Measurements from ENCODE around the gene SHOX.
"Not testable (repeated sequence)": the region's sequence is repeated elsewhere in the genome, so short reads cannot be mapped to it uniquely, and the experiment has no call there.

Gene SHOX

DNA sequence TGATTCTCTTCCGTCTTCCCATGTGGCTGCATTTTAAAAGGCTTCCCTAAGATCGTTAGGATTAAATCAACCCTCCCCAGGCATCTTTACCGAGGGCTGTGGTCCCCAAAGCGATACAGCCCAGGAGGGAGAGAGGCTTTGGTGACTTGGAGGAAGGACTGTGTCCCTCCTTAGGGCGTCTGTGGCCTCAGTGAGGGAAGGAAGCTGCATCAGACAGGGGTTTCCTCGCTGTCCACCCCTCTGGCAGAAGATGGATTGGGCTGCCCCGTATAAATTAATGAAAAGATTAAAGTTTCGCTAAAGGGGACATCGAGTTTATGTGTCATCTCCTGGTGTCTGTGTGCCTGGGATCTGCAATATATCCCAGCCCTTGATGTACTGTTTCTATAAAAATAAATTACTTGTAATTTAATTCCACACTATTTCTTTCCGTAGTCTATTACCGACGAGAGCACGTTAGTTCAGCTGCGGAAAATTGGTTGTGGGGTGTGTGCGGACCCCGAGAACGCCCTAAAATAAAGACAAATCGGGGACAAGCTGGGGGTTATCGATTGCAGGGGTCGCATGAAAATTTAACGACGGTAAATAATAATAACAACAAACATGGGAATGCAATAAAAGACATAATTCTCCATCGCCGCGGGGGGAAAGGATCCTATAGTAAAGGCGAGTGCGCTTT, 6.5 kb downstream of the SHOX start:
- DNase-seq = no peak

DNA sequence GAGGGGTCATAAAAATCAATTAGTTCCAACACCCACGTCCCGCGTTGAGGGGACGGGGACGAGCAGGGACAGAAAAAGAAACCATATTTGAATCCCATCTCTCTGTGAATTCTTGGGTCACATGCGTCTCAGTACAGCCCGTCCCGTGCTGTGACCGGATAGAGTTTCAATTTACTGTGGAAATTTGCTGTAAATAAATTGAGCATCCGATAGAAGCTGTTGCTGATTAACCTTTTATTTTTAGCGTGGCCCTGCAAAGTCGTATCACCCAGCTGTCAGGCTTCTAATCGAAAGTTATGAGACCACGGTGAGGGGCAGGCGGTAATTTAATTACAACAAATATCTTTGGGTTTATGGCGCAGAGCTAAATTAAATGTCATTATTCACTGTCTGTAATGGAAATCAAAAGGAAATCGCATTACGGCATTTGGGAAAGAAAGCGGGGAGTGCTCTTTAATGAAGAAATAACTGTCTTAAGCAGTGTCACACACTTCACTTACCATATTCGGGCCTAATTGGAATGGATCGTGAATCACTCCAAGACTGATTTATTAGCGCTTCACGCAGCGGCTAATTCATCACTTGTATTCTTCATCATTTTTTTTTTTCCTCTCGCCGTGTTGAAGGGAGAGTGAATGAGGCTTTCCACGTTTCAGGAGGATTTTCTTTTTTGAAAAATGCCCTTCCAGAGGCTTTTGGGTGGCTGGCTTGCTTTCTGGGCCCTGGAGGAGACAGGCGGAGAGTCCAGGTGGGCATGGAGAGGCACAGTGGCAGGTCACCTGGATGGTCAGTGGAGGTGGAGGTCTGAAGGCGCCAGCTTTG, 7.3 kb downstream of the SHOX start:
- no peak for DNase-seq

DNA sequence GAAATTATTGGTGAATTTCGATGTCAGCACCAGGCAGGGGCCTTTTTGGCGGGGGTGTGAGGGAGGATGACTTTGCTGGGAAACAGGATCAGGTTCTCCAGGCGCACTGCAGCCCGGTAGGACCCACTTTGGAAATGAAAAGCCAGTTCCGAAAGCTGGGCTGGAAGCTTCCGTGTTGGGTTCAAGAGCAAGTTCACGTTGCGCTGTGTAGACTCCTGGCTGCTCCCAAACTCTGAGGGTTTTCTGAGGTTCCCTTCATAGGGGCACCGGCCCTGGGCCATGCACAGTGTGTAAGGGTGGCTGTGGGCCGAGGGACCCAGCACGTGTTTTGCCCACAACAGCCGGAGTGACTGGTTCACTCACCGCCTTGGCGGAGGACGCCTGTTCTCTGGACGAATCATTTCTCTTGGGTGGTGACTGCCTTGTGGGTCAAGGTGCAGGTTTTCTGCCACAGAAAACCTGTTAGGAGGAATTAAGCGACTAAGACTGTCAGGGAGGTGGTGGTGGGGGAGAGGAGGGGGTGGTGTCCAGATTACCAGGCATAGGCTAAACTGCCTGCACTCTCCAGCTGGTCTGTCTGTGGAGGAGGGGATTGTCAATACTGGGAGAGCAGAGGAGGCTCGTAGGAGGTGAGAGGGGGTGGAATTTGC, 8.0 kb downstream of the SHOX start:
- no peak for DNase-seq

DNA sequence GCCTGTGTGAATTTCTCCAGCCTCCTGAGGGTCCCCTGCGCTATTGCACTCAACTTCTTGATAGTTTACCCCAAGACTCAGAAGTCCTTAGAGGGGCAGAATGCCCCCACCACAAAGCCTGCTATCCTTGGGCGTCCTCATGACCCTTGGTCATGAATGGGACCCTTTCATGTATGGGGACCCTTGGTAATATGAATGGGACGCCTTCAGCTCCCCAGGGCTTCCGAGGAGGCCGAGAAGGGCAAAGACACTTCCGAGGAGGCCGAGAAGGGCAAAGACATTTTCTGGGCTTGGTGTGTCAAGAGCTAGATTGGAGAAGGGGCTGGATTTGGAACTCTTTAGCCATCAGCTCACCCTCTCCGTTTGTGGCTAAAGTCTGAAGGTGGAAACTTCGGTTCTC, 8.6 kb downstream of the SHOX start:
- DNase-seq = no peak

DNA sequence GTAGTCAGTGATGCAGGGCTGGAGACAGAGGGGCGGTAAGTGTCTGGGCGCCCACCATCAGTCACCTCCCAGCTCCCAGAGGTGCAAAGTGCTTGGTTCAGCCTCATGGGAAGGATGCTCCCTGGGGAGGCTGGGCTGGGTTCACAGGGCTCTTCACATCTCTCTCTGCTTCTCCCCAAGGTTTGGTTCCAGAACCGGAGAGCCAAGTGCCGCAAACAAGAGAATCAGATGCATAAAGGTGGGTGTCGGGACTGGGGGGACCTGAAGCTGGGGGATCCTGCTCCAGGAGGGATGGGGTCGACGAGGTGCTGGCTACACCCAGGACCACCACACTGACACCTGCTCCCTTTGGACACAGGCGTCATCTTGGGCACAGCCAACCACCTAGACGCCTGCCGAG, 10.1 kb downstream of the SHOX start:
- no peak for DNase-seq

DNA sequence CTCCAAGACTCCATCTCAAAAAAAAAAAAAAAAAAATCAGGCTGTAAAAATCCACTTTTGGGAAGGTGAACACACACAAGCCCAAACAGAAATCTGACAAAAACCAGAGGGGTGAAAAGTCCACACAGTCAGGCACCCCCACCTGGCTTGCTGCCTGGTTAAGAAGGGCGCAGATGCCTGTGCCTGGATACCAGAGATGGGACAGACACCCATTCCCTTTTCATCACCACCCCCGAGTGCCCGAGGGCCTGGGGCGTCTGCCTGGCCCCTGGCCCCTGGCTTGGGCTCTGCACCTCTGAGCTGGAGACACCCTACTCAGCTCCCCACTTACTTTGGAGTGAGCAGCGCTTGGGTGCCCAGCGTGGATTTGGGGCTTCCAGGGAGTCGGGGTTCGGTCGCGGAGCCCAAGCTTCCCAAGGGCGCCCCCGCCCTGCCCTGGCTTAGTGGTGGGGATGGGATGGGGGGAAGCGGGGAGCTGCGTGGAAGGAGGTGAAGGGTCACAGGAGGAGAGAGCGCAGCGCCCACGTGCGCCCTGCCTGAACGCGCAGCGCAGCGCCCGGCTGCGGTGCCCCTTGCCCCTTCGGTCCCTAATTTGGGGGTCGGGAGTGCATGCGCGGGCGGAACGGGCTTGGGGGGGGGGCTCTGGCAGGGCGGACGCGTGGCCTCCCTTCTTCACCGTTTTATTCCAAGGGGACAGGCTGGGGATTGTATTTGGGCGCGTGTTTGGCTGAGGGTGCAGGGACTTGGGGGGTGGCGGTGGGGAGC, 11.3 kb downstream of the SHOX start:
- DNase-seq = no peak

DNA sequence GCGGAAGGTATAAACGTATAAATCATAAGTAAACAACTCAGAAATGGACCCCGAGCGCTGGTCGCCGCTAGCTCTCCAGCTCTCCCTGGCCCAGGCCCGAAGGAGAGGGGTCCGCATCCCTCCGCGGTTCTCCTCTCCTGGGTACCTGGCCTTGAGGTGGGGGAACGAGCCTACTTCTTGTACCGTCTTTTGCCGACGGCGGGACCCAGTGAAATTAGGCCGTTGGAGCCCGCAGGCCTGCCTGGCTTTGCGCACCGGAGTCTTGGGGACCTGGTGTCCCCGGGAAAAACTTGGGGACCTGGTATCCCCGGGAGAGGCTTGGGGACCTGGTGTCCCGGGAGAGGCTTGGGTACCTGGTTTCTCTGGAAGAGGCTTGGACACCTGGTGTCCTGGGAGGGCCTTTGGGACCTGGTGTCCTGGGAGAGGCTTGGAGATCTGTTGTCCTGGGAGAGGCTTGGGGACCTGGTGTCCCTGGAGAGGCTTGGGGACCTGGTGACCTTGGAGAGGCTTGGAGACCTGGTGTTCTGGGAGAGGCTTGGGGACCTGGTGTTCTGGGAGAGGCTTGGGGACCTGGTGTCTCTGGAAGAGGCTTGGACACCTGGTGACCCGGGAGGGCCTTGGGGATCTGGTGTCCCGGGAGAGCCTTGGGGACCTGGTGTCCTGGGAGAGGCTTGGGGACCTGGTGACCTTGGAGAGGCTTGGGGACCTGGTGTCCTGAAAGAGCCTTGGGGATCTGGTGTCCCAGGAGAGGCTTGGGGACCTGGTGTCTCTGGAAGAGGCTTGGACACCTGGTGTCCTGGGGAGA, 12.0 kb downstream of the SHOX start:
- DNase-seq = no peak

DNA sequence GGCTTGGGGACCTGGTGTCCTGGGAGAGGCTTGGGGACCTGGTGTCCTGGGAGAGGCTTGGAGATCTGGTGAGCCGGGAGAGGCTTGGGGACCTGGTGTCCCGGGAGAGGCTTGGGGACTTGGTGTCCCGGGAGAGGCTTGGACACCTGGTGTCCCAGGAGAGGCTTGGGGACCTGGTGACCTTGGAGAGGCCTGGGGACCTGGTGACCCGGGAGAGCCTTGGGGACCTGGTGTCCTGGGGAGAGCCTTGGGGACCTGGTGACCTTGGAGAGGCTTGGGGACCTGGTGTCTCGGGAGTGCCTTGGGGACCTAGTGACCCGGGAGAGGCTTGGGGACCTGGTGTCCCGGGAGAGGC, 12.6 kb downstream of the SHOX start:
- no peak for DNase-seq

DNA sequence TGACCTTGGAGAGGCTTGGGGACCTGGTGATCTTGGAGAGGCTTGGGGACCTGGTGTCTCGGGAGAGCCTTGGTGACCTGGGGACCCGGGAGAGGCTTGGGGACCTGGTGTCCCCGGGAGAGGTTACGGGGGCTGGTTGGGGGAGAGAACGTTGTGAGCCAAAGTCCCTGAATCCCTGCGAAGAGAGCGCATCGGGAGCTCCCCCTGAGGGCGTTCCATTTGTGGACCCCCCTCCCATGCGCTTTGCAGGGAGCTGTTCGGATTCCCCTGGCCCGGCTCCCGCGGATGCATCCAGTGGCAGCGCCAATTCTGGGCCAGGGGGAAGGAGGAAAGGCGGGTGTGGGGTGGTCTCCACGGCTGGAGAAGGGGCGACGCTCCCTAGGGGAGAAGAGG, 13.3 kb downstream of the SHOX start:
- DNase-seq = no peak

DNA sequence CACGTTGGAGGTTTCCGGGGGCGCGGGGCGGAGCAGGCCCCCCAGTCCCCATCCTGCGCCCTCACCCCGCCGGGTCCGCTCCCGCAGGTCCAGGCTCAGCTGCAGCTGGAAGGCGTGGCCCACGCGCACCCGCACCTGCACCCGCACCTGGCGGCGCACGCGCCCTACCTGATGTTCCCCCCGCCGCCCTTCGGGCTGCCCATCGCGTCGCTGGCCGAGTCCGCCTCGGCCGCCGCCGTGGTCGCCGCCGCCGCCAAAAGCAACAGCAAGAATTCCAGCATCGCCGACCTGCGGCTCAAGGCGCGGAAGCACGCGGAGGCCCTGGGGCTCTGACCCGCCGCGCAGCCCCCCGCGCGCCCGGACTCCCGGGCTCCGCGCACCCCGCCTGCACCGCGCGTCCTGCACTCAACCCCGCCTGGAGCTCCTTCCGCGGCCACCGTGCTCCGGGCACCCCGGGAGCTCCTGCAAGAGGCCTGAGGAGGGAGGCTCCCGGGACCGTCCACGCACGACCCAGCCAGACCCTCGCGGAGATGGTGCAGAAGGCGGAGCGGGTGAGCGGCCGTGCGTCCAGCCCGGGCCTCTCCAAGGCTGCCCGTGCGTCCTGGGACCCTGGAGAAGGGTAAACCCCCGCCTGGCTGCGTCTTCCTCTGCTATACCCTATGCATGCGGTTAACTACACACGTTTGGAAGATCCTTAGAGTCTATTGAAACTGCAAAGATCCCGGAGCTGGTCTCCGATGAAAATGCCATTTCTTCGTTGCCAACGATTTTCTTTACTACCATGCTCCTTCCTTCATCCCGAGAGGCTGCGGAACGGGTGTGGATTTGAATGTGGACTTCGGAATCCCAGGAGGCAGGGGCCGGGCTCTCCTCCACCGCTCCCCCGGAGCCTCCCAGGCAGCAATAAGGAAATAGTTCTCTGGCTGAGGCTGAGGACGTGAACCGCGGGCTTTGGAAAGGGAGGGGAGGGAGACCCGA, 14.0 kb downstream of the SHOX start:
- DNase-seq = no peak

DNA sequence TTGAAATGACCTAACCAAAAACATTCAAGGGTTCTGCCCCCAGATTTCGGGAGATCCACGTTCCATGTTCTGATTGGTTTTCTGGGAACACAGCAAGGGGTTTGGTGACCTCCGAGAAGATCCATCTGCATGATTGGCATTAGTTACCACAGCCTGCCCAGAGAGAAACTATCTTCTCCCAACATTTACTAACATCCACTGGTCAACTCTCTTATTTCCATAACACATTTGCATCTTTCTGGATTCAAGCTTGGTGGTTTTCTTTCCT, 15.6 kb downstream of the SHOX start:
- no peak for DNase-seq

DNA sequence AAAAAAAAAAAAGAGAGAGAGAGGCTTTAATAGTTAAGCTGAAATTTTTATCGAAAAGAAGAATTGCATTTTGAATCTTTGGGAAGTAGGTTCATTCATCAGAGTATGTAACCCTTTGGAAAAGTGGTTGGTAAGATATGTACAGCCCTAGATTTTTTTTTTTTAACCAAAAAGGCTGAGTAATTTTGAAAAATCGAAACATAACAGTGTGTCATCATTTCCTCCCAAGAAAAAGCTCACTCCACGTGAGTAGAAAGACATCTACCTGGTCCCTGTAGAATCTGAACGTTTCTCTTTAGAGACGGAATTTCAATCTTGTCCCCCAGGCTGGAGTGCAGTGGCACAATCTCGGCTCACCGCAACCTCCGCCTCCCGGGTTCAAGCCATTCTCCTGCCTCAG, 16.2 kb downstream of the SHOX start:
- no peak for DNase-seq

DNA sequence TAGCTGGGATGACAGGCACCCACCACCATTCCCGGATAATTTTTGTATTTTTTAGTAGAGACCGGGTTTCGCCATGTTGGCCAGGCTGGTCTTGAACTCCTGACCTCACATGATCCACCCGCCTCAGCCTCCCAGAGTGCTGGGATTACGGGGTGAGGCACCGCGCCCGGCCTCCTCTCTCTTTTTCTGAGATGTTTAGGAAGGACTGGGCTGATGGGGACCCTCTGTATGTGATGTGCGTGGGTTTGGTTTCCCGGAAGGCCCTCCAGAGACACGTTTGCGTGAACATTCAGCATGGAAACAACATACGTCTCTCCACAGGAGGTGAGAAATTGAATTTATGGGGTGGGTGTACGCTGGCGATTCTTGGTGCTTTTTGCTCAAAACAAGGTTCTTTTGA, 18.6 kb downstream of the SHOX start:
- no peak for DNase-seq

DNA sequence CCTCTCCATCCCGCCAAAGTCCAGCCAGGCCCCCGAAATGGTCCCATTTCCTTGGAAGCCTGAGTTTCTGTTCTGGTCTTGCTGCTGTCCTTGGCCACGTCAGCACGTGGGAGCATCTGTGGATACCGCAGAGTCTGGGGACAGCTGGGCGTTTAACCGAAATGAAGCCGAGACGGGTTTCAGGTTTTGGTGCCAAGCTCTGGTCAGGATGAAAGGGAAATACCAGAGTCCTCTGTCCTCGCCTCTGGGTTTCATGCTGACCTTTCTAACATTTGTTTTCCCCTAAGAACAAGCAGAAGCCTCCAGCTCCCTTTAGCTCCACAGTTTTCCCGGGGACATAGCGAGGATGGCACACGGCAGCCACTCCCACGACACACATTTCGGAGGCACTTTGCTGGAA, 19.7 kb downstream of the SHOX start:
- no peak for DNase-seq

DNA sequence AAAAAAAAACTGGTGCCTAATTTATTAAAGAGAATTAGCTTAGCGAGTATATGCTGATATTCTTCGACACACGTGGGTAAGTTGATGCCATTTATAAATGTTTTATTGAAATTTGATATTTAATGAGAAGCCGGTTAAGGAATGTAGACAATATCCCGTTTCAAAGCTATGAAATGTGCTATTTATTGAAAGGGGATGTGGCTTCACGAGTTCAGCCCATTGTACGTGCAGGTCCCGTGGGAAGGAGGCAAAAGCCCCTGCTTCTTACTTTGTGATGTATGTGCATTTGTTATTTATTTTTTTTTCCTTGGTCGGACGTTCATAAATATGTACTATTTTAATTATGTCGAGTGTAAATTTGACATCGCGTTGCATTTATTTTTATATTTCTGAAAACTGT, 20.2 kb downstream of the SHOX start:
- DNase-seq = no peak

DNA sequence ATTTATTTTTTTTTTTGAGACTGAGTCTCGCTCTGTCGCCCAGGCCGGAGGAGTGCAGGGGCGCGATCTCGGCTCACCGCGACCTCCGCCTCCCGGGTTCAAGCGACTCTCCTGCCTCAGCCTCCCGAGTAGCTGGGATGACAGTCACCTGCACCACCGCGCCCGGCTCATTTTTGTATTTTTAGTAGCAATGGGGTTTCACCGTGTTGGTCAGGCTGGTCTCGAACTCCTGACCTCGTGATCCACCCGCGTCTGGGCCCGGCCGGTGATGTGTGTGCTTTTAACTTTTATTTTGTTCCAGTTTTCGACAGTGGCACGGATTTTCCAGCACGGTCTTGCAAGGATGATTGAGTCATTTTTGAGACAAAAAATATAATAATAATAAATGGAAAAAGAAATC, 21.3 kb downstream of the SHOX start:
- not testable (repeated sequence) for DNase-seq

DNA sequence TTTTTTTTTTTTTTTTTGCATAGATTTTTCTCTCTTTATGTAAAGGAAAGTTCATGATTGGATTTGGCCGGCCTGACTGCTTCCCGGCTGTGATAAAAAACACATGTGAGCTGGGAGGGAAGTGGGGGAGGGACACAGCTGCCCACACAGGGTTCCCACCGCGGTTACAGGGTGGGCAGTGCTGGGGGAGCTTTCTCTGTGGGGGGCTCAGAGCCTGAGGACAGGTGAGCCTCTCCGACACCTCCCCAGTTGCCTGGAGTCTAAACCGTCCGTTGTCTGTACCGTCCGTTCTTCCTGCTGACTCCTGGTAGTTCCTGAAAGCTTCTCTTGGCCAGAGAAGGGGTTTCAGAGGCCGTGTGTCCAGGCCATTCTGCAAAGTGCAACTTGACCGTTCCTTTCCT, 21.8 kb downstream of the SHOX start:
- DNase-seq = no peak

DNA sequence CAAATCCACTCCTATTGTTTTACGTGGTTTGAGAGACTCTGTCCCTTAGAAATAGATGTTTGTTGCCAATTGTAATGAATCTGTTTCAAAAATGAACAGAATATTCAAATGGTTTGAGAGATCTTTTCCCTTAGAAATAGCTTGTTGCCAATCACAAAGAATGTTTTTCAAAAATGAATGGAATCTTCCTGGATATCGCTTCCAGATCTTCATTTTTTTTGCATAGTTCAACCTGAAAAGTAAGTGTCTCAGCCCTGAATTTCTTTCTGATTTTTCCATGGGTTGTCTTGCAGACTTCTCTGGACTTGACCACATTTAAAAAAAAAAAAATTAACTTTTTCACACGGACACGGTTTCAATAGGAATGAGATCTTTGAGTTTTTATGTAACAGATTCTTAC, 22.7 kb downstream of the SHOX start:
- no peak for DNase-seq

DNA sequence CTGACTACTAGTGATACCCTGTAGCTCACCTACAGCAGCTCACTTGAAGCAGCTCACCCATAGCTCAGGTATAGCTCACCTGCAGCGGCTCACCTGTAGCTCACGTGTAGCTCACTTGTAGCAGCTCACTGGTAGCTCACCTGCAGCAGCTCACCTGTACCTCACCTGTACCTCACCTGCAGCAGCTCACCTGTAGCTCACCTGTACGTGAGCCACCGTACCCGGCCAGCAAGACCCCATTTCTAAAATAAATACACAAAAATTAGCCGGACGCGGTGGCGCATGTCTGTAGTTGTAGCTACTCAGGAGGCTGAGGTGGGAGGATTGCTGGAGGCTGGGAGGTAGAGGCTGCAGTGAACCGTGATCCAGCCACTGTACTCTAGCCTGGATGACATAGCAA, 30.6 kb downstream of the SHOX start:
- no peak for DNase-seq

DNA sequence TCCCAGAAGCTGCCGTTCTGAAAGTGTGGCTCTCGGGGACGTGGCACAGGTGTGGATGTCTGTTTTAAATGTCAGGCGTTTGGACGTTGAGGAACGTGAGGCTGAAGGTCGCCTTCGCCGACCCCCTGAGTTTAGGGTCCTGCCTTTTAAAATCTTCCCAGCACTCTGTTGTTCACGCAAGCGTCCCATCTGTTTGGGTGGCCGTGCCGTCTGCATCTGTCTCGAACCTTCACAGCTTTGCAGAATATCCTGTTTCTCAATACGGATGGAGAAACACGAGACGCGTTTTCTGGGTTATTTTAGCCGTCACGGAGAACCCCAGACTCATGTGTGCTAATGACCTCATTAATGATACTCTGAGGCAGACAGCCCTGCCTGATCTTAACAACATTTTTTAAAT, 31.5 kb downstream of the SHOX start:
- DNase-seq = no peak
